AG04450 (cell line): ENCODE results near the gene RBMS2. TPM values are rescaled to one million over a fixed set of nuclear protein-coding genes. Genes with fewer than 3 reads are reported as not detected.

ENCODE experiments used
- CTCF ChIA-PET: fragments of 300-600, 350-600 bp; formaldehyde crosslinking; extraction: SDS; loops from one replicate; lab custom pipeline; 2022; ENCODE audit warnings: antibody characterized with exemption, inconsistent platforms; lab: Charles Lee
- POLR2A ChIA-PET: fragments of 350-600 bp; formaldehyde crosslinking; extraction: SDS; loops from one replicate; lab custom pipeline; 2021; ENCODE audit warnings: antibody characterized with exemption, inconsistent platforms; lab: Yijun Ruan, JAX
- DNase-seq: peaks from one replicate; pipeline ENCODE4 v3.0.0-alpha.2; 2011; ENCODE audit warnings: low read depth, low spot score
- H3K27ac ChIP-seq: one replicate; pipeline ENCODE4 v1.5.1; 2012; ENCODE audit warnings: low read depth, low read length, control low read depth
- H3K27me3 ChIP-seq: one replicate; pipeline ENCODE4 v1.6.0; 2012; ENCODE audit warnings: low read length; ENCODE audit not compliant: control insufficient read depth, insufficient read depth
- H3K4me3 ChIP-seq: 2 replicates; pipeline ENCODE4 v1.5.1; 2011; ENCODE audit warnings: mild to moderate bottlenecking, low read depth, low read length, control low read depth
- H3K9me3 ChIP-seq: 2 replicates; pipeline ENCODE4 v1.5.1; 2012; ENCODE audit warnings: low read length; ENCODE audit not compliant: control insufficient read depth, insufficient read depth
- polyA plus RNA-seq: library from polyadenylated mRNA; depleted of rRNA; stranded (reverse); fragments of >200 nt; gene quantifications from 2 replicates; pipeline ENCODE4 v1.2.3, GENCODE V29; 2011
- TF ChIP-seq, protein P1 (sequence below): IDR thresholded peaks from 2 replicates; pipeline ENCODE4 v1.5.1; 2011; ENCODE audit warnings: low read depth, low read length, control low read depth, inconsistent platforms

Gene RBMS2
- polyA plus RNA-seq, 1 experiment: 96.4 TPM

DNA sequence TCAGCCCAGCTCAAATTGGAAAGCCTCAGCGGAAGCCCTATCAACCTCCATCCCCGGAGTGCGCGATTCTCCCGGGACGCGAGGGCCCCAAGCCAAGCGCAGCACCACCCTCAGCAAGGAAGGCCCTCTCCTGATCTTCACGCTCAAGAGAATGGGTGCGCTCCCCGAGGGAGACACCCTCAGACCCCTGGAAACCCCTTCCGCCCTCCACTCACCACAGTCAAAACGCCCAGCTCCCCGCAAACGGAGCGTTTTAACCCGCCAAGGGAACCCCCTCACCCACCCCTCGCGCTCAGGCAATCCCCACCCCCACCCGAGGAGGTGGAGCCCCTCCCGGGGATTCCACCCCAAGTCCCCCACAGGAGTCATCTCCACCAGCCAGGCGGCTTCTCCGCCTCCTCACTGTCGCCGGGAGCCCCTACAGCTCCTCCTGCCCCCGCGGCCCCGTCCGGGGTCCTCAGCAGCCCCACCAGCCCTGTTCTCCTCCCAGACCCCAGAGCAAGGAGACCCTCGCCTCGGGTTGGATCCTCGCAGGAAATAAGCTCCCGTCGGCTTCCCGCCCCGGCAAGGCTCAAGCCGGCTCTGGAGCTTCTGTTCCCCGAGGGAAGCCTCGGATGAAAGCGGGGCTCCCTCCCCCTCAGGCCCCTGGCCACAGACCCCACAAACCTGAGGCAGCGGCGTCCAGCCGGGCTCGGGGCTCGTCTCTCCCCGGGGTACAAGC is 108.0 kb downstream of the RBMS2 start:
- Histone ChIP-seq H3K4me3 (peak overlapping the region; percentile 90), H3K9me3 (peaks cover 4% of the 10 kb centered on the region; the same call in 1 of the 2 replicates), H3K27ac (peak overlapping the region; percentile 89), H3K27me3 (no peaks in the 10 kb centered on the region)
- ChIA-PET POLR2A (interaction anchor here (0.6 to 1.5 kb wide), 3 partner anchors 7 to 37 kb away, joined by 4 to 5 read pairs (median 5); no protein-coding TSS in a partner anchor), CTCF (interaction anchor here (0.5 to 1.6 kb wide), 4 partner anchors 9 to 372 kb away, joined by 3 to 6 read pairs (median 4); no protein-coding TSS in a partner anchor)
- TF ChIP-seq, protein P1, sequence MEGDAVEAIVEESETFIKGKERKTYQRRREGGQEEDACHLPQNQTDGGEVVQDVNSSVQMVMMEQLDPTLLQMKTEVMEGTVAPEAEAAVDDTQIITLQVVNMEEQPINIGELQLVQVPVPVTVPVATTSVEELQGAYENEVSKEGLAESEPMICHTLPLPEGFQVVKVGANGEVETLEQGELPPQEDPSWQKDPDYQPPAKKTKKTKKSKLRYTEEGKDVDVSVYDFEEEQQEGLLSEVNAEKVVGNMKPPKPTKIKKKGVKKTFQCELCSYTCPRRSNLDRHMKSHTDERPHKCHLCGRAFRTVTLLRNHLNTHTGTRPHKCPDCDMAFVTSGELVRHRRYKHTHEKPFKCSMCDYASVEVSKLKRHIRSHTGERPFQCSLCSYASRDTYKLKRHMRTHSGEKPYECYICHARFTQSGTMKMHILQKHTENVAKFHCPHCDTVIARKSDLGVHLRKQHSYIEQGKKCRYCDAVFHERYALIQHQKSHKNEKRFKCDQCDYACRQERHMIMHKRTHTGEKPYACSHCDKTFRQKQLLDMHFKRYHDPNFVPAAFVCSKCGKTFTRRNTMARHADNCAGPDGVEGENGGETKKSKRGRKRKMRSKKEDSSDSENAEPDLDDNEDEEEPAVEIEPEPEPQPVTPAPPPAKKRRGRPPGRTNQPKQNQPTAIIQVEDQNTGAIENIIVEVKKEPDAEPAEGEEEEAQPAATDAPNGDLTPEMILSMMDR: no peak
- no peak for DNase-seq

DNA sequence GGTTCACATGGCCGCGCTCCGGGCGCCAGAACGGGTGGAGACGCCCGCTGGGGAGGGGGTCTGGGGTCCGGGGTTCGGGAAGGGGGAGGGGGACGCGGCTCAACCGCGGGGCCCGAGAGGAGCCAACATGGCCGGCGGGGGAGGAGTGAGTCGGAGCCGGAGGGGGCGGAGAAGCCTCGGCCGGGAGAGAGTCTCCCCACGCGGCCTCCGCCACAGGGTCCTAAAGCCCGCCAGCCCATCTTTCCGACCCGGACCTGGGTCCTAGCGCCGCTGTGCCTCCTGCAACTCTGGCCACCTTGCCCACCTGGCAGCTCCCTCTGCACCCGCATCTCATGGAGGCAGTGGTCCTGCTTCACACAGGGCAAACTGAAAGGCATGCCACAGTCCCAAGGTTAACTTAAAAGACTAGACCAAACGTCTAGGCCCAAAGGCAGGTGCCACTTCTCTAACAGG is 108.6 kb downstream of the RBMS2 start, which contains the start of gene BAZ2A:
BAZ2A (minus strand) TSS at position 147 of the 453 bp plus-strand sequence. CDS start 12,796 bp downstream, outside the sequence.
- Histone ChIP-seq H3K27ac (peak within 1 kb of the TSS; percentile 89), H3K27me3 (no peaks in the 10 kb centered on the region), H3K4me3 (peak within 1 kb of the TSS; percentile 90), H3K9me3 (peaks cover 4% of the 10 kb centered on the region; the same call in 1 of the 2 replicates)
- CTCF ChIA-PET: interaction anchor here (1.6 kb wide), 1 partner anchor 9 kb away, joined by 3 read pairs; no protein-coding TSS in a partner anchor
- peak; percentile 33 for DNase-seq
- POLR2A ChIA-PET: interaction anchor here (0.6 kb wide), 2 partner anchors 9 to 36 kb away, joined by 4 to 5 read pairs; no protein-coding TSS in a partner anchor
- TF ChIP-seq, protein P1: no peak

DNA sequence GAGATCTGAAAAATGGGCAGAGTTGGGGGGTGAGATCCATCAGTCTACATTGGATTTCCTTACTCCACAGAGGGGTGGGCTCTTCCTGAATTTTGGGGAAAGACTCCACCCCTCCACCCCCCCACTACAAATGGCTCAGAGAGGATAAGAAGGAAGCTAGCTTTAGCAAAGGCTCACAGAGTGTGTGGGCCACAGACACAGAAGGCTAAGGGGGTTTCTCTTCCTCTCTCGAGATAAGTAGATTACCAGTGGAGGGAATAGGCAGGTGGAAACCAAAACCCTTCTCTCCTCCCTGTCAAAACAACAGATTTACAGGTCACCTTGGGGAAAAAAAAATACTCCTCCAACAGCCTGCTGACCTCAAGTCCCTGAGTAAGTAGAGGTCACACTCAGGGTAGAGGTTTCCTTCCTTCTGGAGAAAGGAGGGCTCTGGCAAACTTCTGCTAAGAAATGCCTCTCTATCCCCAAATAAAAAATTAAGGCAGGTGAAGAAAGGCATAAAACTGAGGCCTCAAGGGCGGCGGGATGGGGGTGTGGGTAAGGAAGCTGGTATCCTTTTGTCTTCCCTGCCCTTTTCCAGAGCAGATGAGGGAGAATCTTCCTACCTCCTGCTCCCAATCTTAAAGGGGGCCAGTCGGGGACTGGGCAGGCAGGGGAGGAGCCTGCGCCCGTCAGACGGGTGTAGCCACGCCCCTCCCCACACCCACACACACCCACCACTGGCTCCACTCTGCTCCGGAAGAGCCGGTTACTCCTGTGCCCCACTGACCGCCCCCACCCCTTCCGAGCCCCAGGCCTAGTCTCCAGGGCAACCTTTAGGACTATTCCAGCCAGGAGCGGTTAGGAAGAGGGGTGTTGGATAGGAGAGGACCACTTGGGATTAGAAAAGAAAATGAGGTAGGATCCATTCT is 110.4 kb downstream of the RBMS2 start:
- TF ChIP-seq, protein P1: no peak
- ChIA-PET POLR2A (interaction anchor here (0.6 kb wide), 2 partner anchors 47 to 705 kb away, joined by 6 to 12 read pairs; no protein-coding TSS in a partner anchor), CTCF (interaction anchor here (0.7 kb wide), 1 partner anchor 99 kb away, joined by 12 read pairs; no protein-coding TSS in a partner anchor)
- peak overlapping the region; percentile 39 for H3K27ac ChIP-seq
- H3K4me3 ChIP-seq: peak overlapping the region; percentile 44
- DNase-seq: no peak
- peaks cover 4% of the 10 kb centered on the region; the same call in 1 of the 2 replicates for H3K9me3 ChIP-seq
- H3K27me3 ChIP-seq: no peaks in the 10 kb centered on the region

DNA sequence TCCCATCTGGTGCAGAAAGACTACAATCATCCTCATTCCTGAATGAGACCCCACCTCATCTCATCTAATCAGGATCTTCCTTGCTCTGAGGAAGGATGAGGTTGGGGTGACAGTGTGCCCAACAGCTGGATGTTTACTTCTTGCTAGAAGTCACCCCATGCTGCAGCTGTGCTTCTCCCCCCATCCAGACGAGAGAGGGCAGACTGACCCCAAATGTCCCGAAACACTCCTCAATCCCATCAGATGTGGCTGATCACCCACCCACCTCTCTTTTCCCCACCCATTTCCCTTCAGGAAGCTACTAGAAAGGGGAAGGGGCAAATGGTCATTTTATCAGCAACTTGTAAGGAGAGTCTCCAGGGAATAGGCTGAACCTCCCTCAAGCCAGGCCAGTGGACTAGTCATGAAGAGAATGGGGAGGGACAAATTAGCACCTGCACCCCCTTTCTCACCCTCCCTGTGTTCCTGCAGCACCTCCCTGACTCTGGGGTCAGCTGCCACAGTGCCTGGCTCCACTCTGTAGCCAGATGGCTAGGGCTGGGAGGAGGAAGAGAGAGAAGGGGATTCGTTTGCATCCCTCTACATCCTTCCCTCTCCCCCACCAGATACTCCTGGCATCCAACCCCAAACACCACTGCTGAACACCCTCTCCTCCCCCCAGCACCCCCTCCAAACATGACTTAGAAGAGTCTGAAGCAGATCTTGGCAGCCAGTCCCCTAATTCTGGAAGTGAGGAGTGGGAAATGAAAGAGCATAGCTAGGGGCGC is 111.3 kb downstream of the RBMS2 start:
- H3K27ac ChIP-seq: no peak overlapping the region
- DNase-seq: no peak
- POLR2A ChIA-PET: interaction anchor here (0.6 kb wide), 2 partner anchors 48 to 706 kb away, joined by 6 to 12 read pairs; no protein-coding TSS in a partner anchor

More for the DNA sequence above, 111.3 kb downstream of the RBMS2 start:
- Histone ChIP-seq H3K4me3 (peak overlapping the region; percentile 44), H3K9me3 (peaks cover 4% of the 10 kb centered on the region; the same call in 1 of the 2 replicates), H3K27me3 (no peaks in the 10 kb centered on the region)
- TF ChIP-seq, protein P1: no peak
- CTCF ChIA-PET: no interaction called here
